ENCODE measurements around the gene C12orf56.

C12orf56 gene

GRCh38 chr12:64243809-64244208 lies 146.7 kb downstream of the C12orf56 start:
- no peak for TF ChIP-seq CTCF (conservative IDR thresholded peaks at IDR 0.05; ENCODE audit: control insufficient read depth, insufficient read depth, low read depth, low read length)
- no peak overlapping the region for H3K4me3 ChIP-seq (ENCODE audit: control insufficient read depth, low read depth, low read length)
- DNase-seq (ENCODE audit: low read depth), result no peak

- DNase-seq (ENCODE audit: low read depth), result no peak
- H3K4me3 ChIP-seq (ENCODE audit: control insufficient read depth, low read depth, low read length), result no peak overlapping the region
- TF ChIP-seq CTCF (conservative IDR thresholded peaks at IDR 0.05; ENCODE audit: control insufficient read depth, insufficient read depth, low read depth, low read length), result no peak
Observed at GRCh38 chr12:64240781-64241180, 149.8 kb downstream of the C12orf56 start.

GRCh38 chr12:64237382-64237781 lies 153.2 kb downstream of the C12orf56 start:
- no peak for TF ChIP-seq CTCF (conservative IDR thresholded peaks at IDR 0.05; ENCODE audit: control insufficient read depth, insufficient read depth, low read depth, low read length)
- no peak for DNase-seq (ENCODE audit: low read depth)
- no peak overlapping the region for H3K4me3 ChIP-seq (ENCODE audit: control insufficient read depth, low read depth, low read length)

- DNase-seq (ENCODE audit: low read depth), result peak; percentile 39
- TF ChIP-seq CTCF (conservative IDR thresholded peaks at IDR 0.05; ENCODE audit: control insufficient read depth, insufficient read depth, low read depth, low read length), result peak; percentile 17
- no peak overlapping the region for H3K4me3 ChIP-seq (ENCODE audit: control insufficient read depth, low read depth, low read length)
Observed at GRCh38 chr12:64236549-64236948, 154.0 kb downstream of the C12orf56 start.

- no peak for DNase-seq (ENCODE audit: low read depth)
- TF ChIP-seq CTCF (conservative IDR thresholded peaks at IDR 0.05; ENCODE audit: control insufficient read depth, insufficient read depth, low read depth, low read length), result no peak
- no peak overlapping the region for H3K4me3 ChIP-seq (ENCODE audit: control insufficient read depth, low read depth, low read length)
Observed at GRCh38 chr12:64232196-64232595, 158.4 kb downstream of the C12orf56 start.

- TF ChIP-seq CTCF (conservative IDR thresholded peaks at IDR 0.05; ENCODE audit: control insufficient read depth, insufficient read depth, low read depth, low read length), result no peak
- no peak overlapping the region for H3K4me3 ChIP-seq (ENCODE audit: control insufficient read depth, low read depth, low read length)
- no peak for DNase-seq (ENCODE audit: low read depth)
Observed at GRCh38 chr12:64229796-64230195, 160.8 kb downstream of the C12orf56 start.

- DNase-seq (ENCODE audit: low read depth), result no peak
- no peak overlapping the region for H3K4me3 ChIP-seq (ENCODE audit: control insufficient read depth, low read depth, low read length)
- no peak for TF ChIP-seq CTCF (conservative IDR thresholded peaks at IDR 0.05; ENCODE audit: control insufficient read depth, insufficient read depth, low read depth, low read length)
Observed at GRCh38 chr12:64229240-64229639, 161.3 kb downstream of the C12orf56 start.
